ENCODE results near the gene ZBTB7C.

ZBTB7C gene

GRCh38 chr18:48418539-48419276 lies 9.5 kb upstream of the ZBTB7C start:
- DNase-seq (ENCODE audit: low read depth in 3 of 3) = no peak

- no peak for DNase-seq (ENCODE audit: low read depth in 3 of 3)
These were observed 8.8 kb upstream of the ZBTB7C start for GRCh38 chr18:48417985-48418384.

GRCh38 chr18:48413342-48413741 lies 4.2 kb upstream of the ZBTB7C start:
- DNase-seq (ENCODE audit: low read depth in 3 of 3) = no peak

- no peak for DNase-seq (ENCODE audit: low read depth in 3 of 3)
These were observed 3.3 kb upstream of the ZBTB7C start for GRCh38 chr18:48412339-48412929.

- DNase-seq (ENCODE audit: low read depth in 3 of 3) = peak; percentile 42 to 82 (median 57)
These were observed 1.1 kb upstream of the ZBTB7C start for GRCh38 chr18:48410095-48410920.

GRCh38 chr18:48409591-48410094 lies 460 bp upstream of the ZBTB7C start:
- DNase-seq (ENCODE audit: low read depth in 3 of 3) = peak in 1 of 3 experiments; percentile 12

- DNase-seq (ENCODE audit: low read depth in 3 of 3) = no peak
These were observed 964 bp downstream of the ZBTB7C start for GRCh38 chr18:48408111-48408726.

GRCh38 chr18:48407358-48407757 lies 1.8 kb downstream of the ZBTB7C start:
- no peak for DNase-seq (ENCODE audit: low read depth in 3 of 3)

GRCh38 chr18:48405978-48406377 lies 3.2 kb downstream of the ZBTB7C start:
- no peak for DNase-seq (ENCODE audit: low read depth in 3 of 3)

- DNase-seq (ENCODE audit: low read depth in 3 of 3) = no peak
These were observed 4.3 kb downstream of the ZBTB7C start for GRCh38 chr18:48404716-48405507.

GRCh38 chr18:48402953-48403352 lies 6.2 kb downstream of the ZBTB7C start:
- no peak for DNase-seq (ENCODE audit: low read depth in 3 of 3)

GRCh38 chr18:48399303-48400075 lies 9.7 kb downstream of the ZBTB7C start:
- DNase-seq (ENCODE audit: low read depth in 3 of 3) = no peak

- no peak for DNase-seq (ENCODE audit: low read depth in 3 of 3)
These were observed 11.1 kb downstream of the ZBTB7C start for GRCh38 chr18:48398074-48398473.

GRCh38 chr18:48397021-48397420 lies 12.2 kb downstream of the ZBTB7C start:
- DNase-seq (ENCODE audit: low read depth in 3 of 3) = no peak

GRCh38 chr18:48396561-48396960 lies 12.6 kb downstream of the ZBTB7C start:
- DNase-seq (ENCODE audit: low read depth in 3 of 3) = no peak

GRCh38 chr18:48395646-48396045 lies 13.5 kb downstream of the ZBTB7C start:
- no peak for DNase-seq (ENCODE audit: low read depth in 3 of 3)

- DNase-seq (ENCODE audit: low read depth in 3 of 3) = no peak
These were observed 15.0 kb downstream of the ZBTB7C start for GRCh38 chr18:48394176-48394575.

GRCh38 chr18:48393776-48394175 lies 15.4 kb downstream of the ZBTB7C start:
- no peak for DNase-seq (ENCODE audit: low read depth in 3 of 3)

GRCh38 chr18:48393170-48393569 lies 16.0 kb downstream of the ZBTB7C start:
- DNase-seq (ENCODE audit: low read depth in 3 of 3) = no peak

GRCh38 chr18:48392268-48392667 lies 16.9 kb downstream of the ZBTB7C start:
- DNase-seq (ENCODE audit: low read depth in 3 of 3) = no peak

All from stimulated activated CD4-positive, alpha-beta T cell treated with anti-CD3 and anti-CD28 coated beads, TNF-alpha, amount 100 ng/mL, for 24 hours (primary cell).